Heart right ventricle (tissue), 16 donors: ENCODE results near the gene MYO1E. TPM values are rescaled to one million over a fixed set of nuclear protein-coding genes. Genes with fewer than 3 reads are reported as not detected.

ENCODE experiments used
- ATAC-seq, 8 donors: fragments of 200-7000 bp; cut with Tn5 transposase; one replicate each; pipeline ENCODE4 v1.9.1; 2020; ENCODE audit warnings: mild to moderate bottlenecking in 8 of 8, moderate library complexity in 8 of 8, moderate number of reproducible peaks in 1 of 8
- DNase-seq, 2 donors: peaks; one replicate each; pipeline ENCODE4 v3.0.0-alpha.2; 2020
- H3K27ac ChIP-seq, 10 donors: fragments of 200-600 bp; sonication (generic) in 2 of 10; one replicate each; pipeline versions ENCODE4 v1.5.0 to v1.8.0; 2020 to 2022; ENCODE audit warnings: mild to moderate bottlenecking in 3 of 10
- H3K27me3 ChIP-seq, 7 donors: fragments of 200-600 bp; one replicate each; pipeline ENCODE4 v1.8.0; 2021 to 2022; ENCODE audit warnings: mild to moderate bottlenecking in 2 of 7
- H3K36me3 ChIP-seq, 9 donors: fragments of 200-600 bp; sonication (generic) in 1 of 9; one replicate each; pipeline versions ENCODE4 v1.5.0 to v1.8.0; 2020 to 2022; ENCODE audit warnings: mild to moderate bottlenecking in 2 of 9
- H3K4me1 ChIP-seq, 9 donors: fragments of 200-600 bp; sonication (generic) in 1 of 9; one replicate each; pipeline versions ENCODE4 v1.5.0 to v1.8.0; 2020 to 2022; ENCODE audit warnings: mild to moderate bottlenecking in 4 of 9
- H3K4me3 ChIP-seq, 10 donors: fragments of 200-600 bp; sonication (generic) in 2 of 10; one replicate each; pipeline versions ENCODE4 v1.5.0 to v1.8.0; 2020 to 2022; ENCODE audit warnings: mild to moderate bottlenecking in 7 of 10, moderate library complexity in 2 of 10
- H3K9me3 ChIP-seq, 11 donors: fragments of 200-600 bp in 10 of 11; sonication (generic) in 2 of 11; one replicate each; pipeline versions ENCODE4 v1.5.0 to v1.8.0; 2013 to 2022; ENCODE audit warnings: mild to moderate bottlenecking in 2 of 11, control low read depth in 1 of 11, moderate library complexity in 1 of 11
- CTCF ChIP-seq, 9 donors: fragments of 200-600 bp; sonication (generic) in 2 of 9; IDR thresholded peaks; one replicate each; pipeline versions ENCODE4 v1.5.0 to v1.8.0; 2021 to 2022; ENCODE audit warnings: antibody characterized with exemption in 9 of 9, mild to moderate bottlenecking in 5 of 9, moderate library complexity in 1 of 9
- WGBS, 2 donors: extraction: QIAGEN DNeasy Blood & Tissue Kit; methylation state at CpG; one replicate each; pipeline ENCODE4 v1.1.7; 2013; ENCODE audit warnings: inconsistent platforms in 1 of 2; 5-methylcytosine and 5-hydroxymethylcytosine counted together
- intact Hi-C, 10 donors: fragments of 100-400 bp; cut with DNase I; formaldehyde crosslinking; loops; one replicate each; pipeline versions ENCODE4 v1.11.1 to v1.14.2; 2022
- polyA plus RNA-seq, 2 donors: library from polyadenylated mRNA; stranded (reverse); fragments of 200-250 nt; gene quantifications; one replicate each; pipeline ENCODE4 v1.2.3, GENCODE V29; 2013
- total RNA-seq, 10 donors: library from RNA; stranded (reverse); fragmentation: NEBNext Ultra II Directional in 3 of 10; extraction: Animal tissue kit (Norgen Biotek cat#: 25700) in 3 of 10; gene quantifications; one replicate each; pipeline versions ENCODE4 v1.2.1 to v1.2.4, GENCODE V29; 2021 to 2023
- donor health status: Arrhythmogenic right ventricular cardiomyopathy.
- donor health status: ischemic (EF 13 %, LVEDD 7.1; RV severe dilation, severe dysfunction).
- donor health status: healthy with polysubstance abuse.
- donor health status: DM: no; HTN: yes; CAD: no.
- donor health status: DM: no; HTN: no; CAD: no.
- donor health status: ischemic (EF 25% LVEDD 6.9; RV normal size, moderate dysfunction).
- donor health status: ischemic (EF 25% LVEDD 5.7; RV mildly dilated, moderate dysfunction).
- donor health status: healthy.
- donor health status: DM: yes; HTN: yes; CAD: no.
- donor health status: Ischemic cardiomyopathy.
- donor health status: ischemic (EF 35%, LVEDD 5.7; RV mildly dilated, moderate dysfunction).
- donor health status: nonischemic (EF 11% LVEDD 7.7; RV severe dilation, severe dysfunction).
- donor health status: DM: yes; HTN: yes; CAD: no.
- donor health status: PGD.
- donor health status: ischemic (EF 29% LVEDD 5.4; RV normal size, mild dysfunction).
- donor health status: nonischemic (EF 23%, LVEDD 6.1; RV moderate dilation, normal function).

The MYO1E gene
- total and polyA plus RNA-seq, 12 donors, result 9.3 to 75.3 (median 27.4) TPM

- no peak for ATAC-seq
- intact Hi-C loops, result no loop called here
- H3K4me3 ChIP-seq, result no peak overlapping the region
- H3K9me3 ChIP-seq, result no peaks in the 10 kb centered on the region
- H3K4me1 ChIP-seq, result no peaks in the 10 kb centered on the region
- WGBS, 2 donors, result 71% methylated on average over 4 of the region's 4 CpGs
- TF ChIP-seq CTCF (IDR thresholded peaks at IDR 0.05), result no peak
- H3K27ac ChIP-seq, result no peak overlapping the region
- no peaks in the 10 kb centered on the region for H3K36me3 ChIP-seq
- H3K27me3 ChIP-seq, result peaks cover 0 to 5% (median 0%) of the 10 kb centered on the region in 7 donors
- no peak for DNase-seq
Observed at GRCh38 chr15:59416816-59417215, 44.1 kb upstream of the MYO1E start.

- H3K9me3 ChIP-seq, result no peaks in the 10 kb centered on the region
- no peak overlapping the region for H3K4me3 ChIP-seq
- TF ChIP-seq CTCF (IDR thresholded peaks at IDR 0.05), result no peak
- peaks cover 0 to 15% (median 6%) of the 10 kb centered on the region in 9 donors for H3K4me1 ChIP-seq
- DNase-seq, result no peak
- WGBS, 2 donors, result 67 to 75% methylated on average over 2 of the region's 2 CpGs
- H3K36me3 ChIP-seq, result no peaks in the 10 kb centered on the region
- no peak for ATAC-seq
- intact Hi-C loops, result no loop called here
- H3K27ac ChIP-seq, result no peak overlapping the region
- H3K27me3 ChIP-seq, result peaks cover 0 to 5% (median 0%) of the 10 kb centered on the region in 7 donors
Observed at GRCh38 chr15:59413577-59413976, 40.9 kb upstream of the MYO1E start.

- H3K36me3 ChIP-seq, result no peaks in the 10 kb centered on the region
- no peaks in the 10 kb centered on the region for H3K27me3 ChIP-seq
- WGBS, 2 donors, result 37 to 39% methylated on average over 2 of the region's 2 CpGs
- intact Hi-C loops, result no loop called here
- peak overlapping the region in 3 of 10 donors; percentile 16 to 33 (median 32) for H3K27ac ChIP-seq
- DNase-seq (no peak), ATAC-seq (peak in 5 of 8 donors; percentile 32 to 63 (median 53))
- peaks cover 0 to 34% (median 6%) of the 10 kb centered on the region in 9 donors for H3K4me1 ChIP-seq
- no peak overlapping the region for H3K4me3 ChIP-seq
- no peaks in the 10 kb centered on the region for H3K9me3 ChIP-seq
- TF ChIP-seq CTCF (IDR thresholded peaks at IDR 0.05), result no peak
Observed at GRCh38 chr15:59410391-59410896, 37.8 kb upstream of the MYO1E start.

GRCh38 chr15:59407946-59408345 is 35.3 kb upstream of the MYO1E start:
- H3K9me3 ChIP-seq, result no peaks in the 10 kb centered on the region
- no peaks in the 10 kb centered on the region for H3K27me3 ChIP-seq
- ATAC-seq (no peak), DNase-seq (no peak)
- intact Hi-C loops, result no loop called here
- 56 to 59% methylated on average over 5 of the region's 5 CpGs for WGBS, 2 donors
- no peak overlapping the region for H3K27ac ChIP-seq
- TF ChIP-seq CTCF (IDR thresholded peaks at IDR 0.05), result no peak
- H3K36me3 ChIP-seq, result no peaks in the 10 kb centered on the region
- H3K4me1 ChIP-seq, result peaks cover 0 to 34% (median 6%) of the 10 kb centered on the region in 9 donors
- no peak overlapping the region for H3K4me3 ChIP-seq
